ENCODE measurements around the gene NAT9.

NAT9 gene

GRCh38 chr17:74800531-74800930 is 24.4 kb upstream of the NAT9 start:
- no peak for DNase-seq (ENCODE audit: extremely low spot score)
- ChIA-PET CTCF (interaction anchor here (1.0 to 1.5 kb wide), 2 partner anchors 9 kb away, joined by 3 to 12 read pairs; no protein-coding TSS in a partner anchor), POLR2A (no interaction called here)
- no peak for TF ChIP-seq CTCF (IDR thresholded peaks at IDR 0.05; ENCODE audit: control extremely low read depth, extremely low read depth, low read depth, missing control alignments)

DNA sequence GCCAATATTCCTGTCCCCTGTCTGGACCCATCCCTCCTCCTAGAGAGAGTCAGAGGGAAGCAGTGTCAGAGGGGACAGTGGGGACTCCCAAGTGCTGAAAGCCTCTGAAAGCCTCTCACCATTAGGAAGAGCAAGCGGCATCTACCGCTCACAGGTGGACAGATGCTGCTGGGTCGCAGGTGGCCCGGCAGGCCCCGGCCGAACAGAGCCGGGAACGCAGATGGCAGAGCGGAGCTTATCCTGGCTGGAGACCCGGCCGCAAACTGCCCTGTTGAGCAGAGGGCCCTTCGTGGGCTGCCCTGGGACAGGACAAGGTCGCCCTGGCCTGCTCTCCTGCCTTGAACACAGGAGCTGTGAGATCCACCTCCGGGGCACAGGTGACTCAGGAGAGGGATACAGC is 23.0 kb upstream of the NAT9 start:
- POLR2A ChIA-PET, result no interaction called here
- CTCF ChIA-PET, result interaction anchor here (2.7 kb wide), 1 partner anchor 64 kb away, joined by 9 read pairs; no protein-coding TSS in a partner anchor
- no peak for TF ChIP-seq CTCF (IDR thresholded peaks at IDR 0.05; ENCODE audit: control extremely low read depth, extremely low read depth, low read depth, missing control alignments)
- DNase-seq (ENCODE audit: extremely low spot score), result no peak

DNA sequence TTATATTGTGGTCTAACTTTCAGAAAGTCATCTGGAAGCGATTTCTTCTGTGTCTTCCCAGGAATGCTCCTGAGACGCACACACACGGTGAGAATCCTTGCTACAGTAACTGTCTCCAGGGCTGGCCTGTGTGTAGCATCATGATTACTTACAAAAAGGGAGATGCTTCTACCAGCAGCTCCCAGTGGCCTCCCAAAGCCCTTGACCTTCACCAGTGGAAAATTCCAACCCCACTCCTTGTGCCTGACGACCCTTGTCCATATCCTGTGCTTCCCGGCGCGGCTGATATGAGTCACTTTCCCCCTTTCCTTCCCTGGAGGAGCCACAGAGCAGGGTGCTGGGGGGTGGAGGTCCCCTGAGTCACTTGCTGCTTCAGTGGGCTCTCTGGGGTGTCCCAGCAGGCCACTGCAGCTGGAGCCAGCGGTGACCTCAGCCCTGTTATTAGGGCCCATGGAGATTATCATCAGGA is 22.1 kb upstream of the NAT9 start:
- ChIA-PET CTCF (interaction anchor here (1.3 to 2.7 kb wide), 2 partner anchors 65 to 67 kb away, joined by 4 to 9 read pairs; no protein-coding TSS in a partner anchor), POLR2A (no interaction called here)
- TF ChIP-seq CTCF (IDR thresholded peaks at IDR 0.05; ENCODE audit: control extremely low read depth, extremely low read depth, low read depth, missing control alignments), result no peak
- DNase-seq (ENCODE audit: extremely low spot score), result no peak

DNA sequence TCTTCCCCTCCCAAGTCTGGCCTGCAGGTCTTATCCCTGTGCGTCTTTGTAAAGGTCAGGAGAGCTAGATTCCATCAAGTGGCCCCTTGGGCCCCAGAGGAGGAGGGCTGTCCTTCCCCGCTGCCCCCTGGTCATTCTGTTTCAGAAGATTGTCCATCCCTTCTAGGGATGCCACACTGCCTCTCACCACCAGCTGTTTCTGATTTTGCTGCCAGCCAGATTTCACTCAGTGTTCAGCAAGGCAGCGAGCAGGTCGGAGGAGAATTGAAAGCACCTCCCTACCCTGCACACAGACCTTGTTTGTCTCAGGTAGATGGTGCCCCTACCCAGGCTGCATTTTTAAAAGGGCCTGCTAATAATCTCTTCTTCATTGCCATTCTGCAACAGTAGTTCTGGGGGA is 21.7 kb upstream of the NAT9 start:
- no peak for TF ChIP-seq CTCF (IDR thresholded peaks at IDR 0.05; ENCODE audit: control extremely low read depth, extremely low read depth, low read depth, missing control alignments)
- ChIA-PET POLR2A (no interaction called here), CTCF (interaction anchor here (1.3 to 2.7 kb wide), 2 partner anchors 65 to 68 kb away, joined by 4 to 9 read pairs; no protein-coding TSS in a partner anchor)
- DNase-seq (ENCODE audit: extremely low spot score), result no peak

DNA sequence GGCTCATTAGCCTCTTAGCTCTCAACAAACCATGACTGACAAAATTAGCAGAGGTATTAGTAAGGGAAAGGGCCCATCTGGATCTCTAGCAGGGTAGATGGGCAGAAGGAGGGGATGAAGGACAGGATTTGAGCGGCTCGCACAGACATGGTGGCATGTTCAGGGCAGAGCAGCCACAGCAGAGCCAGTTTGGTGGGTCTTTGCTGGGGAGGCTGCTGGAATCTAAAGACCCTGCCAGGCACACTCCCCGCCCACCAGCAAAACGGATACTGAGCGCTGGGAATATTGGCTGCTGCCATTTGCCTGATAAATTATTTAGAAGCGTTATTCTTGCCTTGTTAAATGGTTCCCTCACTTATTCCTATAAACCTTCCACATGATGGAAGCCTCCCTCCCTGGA is 20.7 kb upstream of the NAT9 start:
- ChIA-PET CTCF (interaction anchor here (1.4 to 9.6 kb wide), 2 partner anchors 62 to 69 kb away, joined by 5 to 248 read pairs; partner anchors contain the start of gene GRIN2C), POLR2A (no interaction called here)
- TF ChIP-seq CTCF (IDR thresholded peaks at IDR 0.05; ENCODE audit: control extremely low read depth, extremely low read depth, low read depth, missing control alignments), result no peak

DNA sequence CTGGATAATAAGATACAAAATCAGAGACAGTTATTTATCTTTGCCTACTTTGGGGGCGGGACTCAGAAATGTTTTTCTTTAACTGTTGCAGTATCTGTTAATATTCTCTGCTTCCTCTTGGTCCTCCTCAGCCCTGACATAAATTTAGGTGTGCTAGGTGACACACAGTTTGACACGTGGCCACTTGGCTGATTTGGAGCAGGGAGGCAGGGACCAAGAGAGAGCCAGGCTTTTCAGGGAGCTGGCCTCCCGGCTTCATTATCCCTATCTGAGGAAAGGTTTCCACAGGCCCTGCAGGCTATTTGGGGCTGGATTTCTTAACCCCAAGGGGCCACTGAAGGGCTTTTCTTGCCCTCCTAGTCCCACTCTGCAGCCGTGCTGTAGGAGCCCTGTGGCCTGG is 20.1 kb upstream of the NAT9 start:
- DNase-seq (ENCODE audit: extremely low spot score), result no peak
- TF ChIP-seq CTCF (IDR thresholded peaks at IDR 0.05; ENCODE audit: control extremely low read depth, extremely low read depth, low read depth, missing control alignments), result no peak
- ChIA-PET CTCF (interaction anchor here (1.4 to 9.6 kb wide), 3 partner anchors 18 to 70 kb away, joined by 5 to 248 read pairs (median 143); partner anchors contain the start of genes GRIN2C and NAT9), POLR2A (no interaction called here)

More for the DNA sequence above, 20.7 kb upstream of the NAT9 start:
- no peak for DNase-seq (ENCODE audit: extremely low spot score)

Data from GM10248 (cell line).